KBM-7 (cell line): ENCODE results near the gene TRAF3.
"Not testable (repeated sequence)": the region's sequence is repeated elsewhere in the genome, so short reads cannot be mapped to it uniquely, and the experiment has no call there.

Source experiments
- DNase-seq: peaks from one replicate; pipeline ENCODE4 v3.0.0-alpha.2; 2015
- in situ Hi-C: fragments of 300-500 bp; cut with MboI; formaldehyde crosslinking; loops from 2 replicates; pipeline ENCODE4 v1.14.3; 2020; ENCODE audit warnings: low sequenced_read_pairs, low pct_unique_long_range_greater_than_20kb, mixed read lengths

The TRAF3 gene

DNA sequence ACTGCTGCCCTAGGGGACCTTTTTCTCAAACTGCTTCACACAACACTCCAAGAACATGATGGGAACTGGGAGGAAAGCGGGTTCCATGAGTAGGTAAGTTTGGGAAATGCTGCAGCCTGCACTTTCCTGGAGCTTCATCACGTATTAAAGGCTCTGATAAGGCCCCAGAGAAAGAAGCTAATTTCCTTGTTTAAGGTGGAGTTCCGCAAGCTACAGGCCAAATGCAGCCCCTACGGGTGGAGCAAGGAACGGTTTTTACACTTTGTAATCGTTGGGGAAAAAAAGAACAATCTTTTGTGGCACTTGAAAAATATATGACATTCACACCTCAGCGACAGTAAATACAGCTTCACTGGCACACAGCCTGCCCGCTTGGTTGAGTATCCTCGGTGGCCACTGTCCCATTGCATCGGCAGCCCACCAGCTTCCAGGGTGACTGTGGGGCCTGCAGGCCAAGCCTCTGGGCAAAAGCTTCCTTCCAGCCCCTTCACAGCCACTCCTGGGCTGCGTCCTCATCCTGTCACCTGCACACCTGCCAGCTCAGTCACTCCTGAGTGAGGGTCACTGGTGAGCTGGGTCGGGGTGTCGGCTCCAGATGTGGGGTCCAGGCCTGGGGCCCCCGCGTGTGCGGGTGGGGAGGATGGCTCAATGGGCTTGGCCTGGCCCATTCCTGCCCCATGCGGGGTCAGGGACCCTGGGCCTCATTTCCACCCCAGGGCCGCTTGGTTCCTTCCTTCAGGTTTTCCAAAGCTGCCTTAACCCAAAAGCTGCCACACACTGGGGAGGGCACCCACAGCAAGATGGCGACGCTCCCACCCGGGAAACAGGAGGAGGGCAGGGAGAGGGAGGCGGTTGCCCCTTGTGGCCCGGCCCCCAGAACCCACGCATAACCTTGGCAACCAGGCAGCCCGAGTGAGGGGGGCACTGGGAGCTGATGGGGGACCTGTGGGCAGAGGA lies 147.7 kb downstream of the TRAF3 start:
- DNase-seq: no peak
- in situ Hi-C loops: no loop called here

DNA sequence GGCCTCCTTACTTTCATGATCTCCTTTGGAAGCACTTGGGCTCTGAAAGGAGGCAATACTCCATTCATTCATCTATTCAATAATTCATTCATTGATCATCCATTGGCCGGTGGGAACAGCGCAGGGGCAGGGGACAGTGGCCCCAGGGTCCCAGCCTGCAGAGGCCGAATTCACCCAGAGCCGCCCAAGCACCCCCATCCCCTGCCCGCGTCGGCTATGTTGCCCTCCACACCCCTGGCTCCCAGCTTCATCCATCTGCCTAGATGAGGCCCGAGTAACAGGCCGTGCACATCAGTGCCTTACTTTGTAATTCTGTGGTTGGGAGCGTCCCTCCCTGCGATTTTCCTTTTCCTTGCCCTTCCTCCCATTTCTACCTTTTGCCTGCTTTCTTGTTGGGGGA lies 148.4 kb downstream of the TRAF3 start:
- in situ Hi-C loops: no loop called here
- DNase-seq: no peak

DNA sequence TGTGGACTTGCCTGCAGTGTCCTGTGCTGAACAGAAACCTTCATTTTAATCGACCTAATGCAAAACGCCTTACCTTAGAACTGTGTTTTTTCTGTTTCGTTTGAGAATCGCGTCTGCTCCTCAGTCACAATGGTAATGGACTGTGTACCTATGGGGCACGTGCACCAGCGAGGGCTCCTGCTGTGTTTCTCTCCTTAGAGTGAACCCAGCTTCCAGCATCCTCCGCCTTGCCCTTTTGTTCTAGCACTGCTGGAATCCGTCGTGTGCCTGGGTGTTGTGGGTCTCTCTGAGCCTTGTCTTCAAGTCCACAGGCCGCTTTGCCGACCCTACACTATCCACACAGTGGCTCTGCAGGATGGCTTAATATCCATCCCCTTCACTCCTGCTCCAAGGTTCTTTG lies 148.9 kb downstream of the TRAF3 start:
- in situ Hi-C loops: no loop called here
- DNase-seq: no peak

DNA sequence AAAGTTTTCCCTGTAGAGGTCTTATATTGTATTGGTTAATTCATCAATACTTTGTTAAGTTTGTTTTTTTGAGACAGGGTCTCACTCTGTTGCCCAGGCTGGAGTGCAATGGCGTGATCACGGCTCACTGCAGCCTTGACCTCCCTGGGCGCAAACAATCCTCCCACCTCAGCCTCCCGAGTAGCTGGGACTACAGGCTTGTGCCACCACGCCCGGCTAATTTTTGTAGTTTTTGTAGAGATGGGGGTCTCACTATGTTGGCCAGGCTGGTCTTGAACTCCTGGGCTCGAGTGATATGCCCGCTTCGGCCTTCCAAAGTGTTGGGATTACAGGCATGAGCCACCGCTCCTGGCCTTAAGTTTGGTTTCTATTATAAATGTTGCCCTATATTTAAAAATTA lies 149.6 kb downstream of the TRAF3 start:
- in situ Hi-C loops, DNase-seq: not testable (repeated sequence)

DNA sequence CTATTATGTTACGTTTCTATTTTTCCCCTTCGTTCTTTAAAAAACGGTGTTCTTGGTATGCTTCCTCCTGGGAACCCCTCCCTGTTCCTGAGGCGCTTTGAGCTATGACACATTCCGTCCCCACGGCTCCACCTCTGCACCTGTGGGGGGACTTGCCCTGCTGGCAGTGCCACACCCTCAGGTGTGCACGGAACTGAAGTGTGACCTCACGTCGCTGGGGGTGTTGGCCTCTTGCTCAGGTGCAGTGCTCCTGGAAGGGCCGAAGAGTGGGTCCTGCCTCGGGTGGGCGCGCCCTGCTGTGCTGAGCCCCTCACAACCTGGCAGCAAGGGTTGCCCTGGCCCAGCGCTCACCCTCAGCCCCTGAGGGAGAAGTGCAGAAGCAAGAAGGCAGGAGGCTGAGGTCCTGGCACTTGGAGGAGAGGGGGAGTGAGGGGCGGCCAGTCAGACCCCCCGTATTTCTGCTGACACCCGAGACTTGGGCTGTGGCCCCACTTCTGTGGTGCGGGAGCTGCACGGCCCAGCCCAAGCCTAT lies 150.2 kb downstream of the TRAF3 start:
- in situ Hi-C loops: no loop called here
- DNase-seq: no peak

DNA sequence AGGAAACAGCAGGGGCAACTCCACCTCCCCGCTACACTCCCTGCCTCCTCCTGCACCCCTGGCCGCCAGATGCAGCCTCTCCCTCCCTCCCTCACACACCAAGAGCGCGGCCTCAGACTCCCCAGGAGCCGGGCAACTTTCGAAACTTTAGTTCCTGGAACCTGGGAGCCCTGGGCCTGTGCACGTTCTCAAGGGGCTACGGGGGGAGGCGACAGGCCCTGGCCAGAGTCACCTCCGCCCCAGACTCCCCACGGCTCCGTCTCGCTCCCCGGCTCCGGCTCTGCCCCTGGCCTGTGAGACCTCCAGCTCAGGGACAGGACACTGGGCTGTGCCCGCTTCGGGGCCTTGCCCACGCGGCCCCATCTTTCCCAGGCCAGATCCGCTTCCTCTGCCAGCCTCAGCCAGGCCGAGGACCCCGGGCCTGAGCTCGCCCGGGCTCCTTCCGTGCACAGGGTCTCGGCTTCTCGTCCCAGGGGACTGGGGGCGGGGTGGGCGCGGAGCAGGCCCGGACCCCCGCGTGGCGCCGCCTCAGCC lies 150.7 kb downstream of the TRAF3 start:
- no peak for DNase-seq
- in situ Hi-C loops: no loop called here

DNA sequence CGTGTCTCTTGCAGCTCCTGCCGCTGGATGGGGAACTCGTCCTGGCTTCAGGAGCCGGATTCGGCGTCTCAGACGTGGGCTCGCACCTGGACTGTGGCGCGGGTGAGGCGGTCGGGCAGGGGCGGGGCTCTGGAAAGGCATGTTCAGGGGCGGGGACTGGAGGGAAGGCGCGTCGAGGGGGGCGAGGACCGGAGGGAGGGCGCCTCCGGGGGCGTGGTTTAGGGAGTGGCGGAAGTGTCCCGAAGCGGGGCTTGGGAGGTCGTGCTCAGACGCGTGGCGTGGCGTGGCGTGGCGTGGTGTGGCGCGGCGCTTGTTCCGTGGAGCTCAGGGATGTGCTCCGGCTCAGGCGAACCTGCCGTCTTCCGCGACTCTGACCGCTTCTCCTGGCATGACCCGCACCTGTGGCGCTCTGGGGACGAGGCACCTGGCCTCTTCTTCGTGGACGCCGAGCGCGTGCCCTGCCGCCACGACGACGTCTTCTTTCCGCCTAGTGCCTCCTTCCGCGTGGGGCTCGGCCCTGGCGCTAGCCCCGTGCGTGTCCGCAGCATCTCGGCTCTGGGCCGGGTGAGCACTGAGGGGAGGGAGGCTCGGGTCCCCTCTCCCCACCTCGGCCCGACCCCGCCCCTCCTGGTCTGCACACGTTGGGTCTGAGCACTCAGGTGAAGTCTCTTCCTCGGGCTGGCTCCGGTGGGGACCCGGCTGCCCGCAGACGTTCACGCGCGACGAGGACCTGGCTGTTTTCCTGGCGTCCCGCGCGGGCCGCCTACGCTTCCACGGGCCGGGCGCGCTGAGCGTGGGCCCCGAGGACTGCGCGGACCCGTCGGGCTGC lies 151.4 kb downstream of the TRAF3 start:
- no peak for DNase-seq
- in situ Hi-C loops: no loop called here

DNA sequence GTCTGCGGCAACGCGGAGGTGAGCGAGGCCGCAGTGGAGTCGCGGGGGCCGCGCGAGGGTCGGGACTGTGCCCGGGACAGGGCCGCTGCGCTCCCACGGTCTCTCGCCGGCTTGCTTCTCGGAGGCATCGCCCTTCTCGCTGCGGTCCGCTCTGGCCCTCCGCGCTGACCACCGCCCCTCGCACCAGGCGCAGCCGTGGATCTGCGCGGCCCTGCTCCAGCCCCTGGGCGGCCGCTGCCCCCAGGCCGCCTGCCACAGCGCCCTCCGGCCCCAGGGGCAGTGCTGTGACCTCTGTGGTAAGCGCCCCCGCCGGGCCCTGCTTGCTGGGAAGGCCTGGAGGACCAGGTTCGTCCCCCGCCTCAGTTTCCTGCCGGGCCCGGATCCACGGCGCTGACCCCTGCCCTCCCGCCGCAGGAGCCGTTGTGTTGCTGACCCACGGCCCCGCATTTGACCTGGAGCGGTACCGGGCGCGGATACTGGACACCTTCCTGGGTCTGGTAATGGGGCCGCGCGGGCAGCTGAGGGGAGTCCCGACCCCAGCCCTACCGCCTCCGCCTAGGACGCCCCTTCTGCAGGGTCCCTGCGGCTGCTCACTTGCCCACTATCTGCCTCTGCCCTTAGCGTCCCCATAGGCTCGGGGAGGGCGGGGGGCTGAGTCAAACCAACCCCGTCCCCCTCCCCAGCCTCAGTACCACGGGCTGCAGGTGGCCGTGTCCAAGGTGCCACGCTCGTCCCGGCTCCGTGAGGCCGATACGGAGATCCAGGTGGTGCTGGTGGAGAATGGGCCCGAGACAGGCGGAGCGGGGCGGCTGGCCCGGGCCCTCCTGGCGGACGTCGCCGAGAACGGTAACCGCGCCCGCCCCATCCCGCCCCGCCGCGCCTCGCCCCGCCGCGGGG lies 152.2 kb downstream of the TRAF3 start:
- in situ Hi-C loops: no loop called here
- no peak for DNase-seq

DNA sequence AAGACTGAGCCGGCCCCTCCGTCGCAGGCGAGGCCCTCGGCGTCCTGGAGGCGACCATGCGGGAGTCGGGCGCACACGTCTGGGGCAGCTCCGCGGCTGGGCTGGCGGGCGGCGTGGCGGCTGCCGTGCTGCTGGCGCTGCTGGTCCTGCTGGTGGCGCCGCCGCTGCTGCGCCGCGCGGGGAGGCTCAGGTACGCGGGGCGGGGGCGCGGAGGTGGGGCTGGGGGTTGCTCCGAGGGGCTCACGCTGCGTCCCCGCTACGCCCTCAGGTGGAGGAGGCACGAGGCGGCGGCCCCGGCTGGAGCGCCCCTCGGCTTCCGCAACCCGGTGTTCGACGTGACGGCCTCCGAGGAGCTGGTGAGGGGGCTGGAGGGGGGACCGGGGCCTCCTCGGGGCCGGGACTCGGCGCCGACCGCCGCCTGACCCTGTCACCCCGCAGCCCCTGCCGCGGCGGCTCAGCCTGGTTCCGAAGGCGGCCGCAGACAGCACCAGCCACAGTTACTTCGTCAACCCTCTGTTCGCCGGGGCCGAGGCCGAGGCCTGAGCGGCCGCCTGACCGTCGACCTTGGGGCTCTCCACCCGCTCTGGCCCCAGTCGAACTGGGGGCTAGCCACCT lies 153.0 kb downstream of the TRAF3 start:
- DNase-seq: no peak
- in situ Hi-C loops: no loop called here

DNA sequence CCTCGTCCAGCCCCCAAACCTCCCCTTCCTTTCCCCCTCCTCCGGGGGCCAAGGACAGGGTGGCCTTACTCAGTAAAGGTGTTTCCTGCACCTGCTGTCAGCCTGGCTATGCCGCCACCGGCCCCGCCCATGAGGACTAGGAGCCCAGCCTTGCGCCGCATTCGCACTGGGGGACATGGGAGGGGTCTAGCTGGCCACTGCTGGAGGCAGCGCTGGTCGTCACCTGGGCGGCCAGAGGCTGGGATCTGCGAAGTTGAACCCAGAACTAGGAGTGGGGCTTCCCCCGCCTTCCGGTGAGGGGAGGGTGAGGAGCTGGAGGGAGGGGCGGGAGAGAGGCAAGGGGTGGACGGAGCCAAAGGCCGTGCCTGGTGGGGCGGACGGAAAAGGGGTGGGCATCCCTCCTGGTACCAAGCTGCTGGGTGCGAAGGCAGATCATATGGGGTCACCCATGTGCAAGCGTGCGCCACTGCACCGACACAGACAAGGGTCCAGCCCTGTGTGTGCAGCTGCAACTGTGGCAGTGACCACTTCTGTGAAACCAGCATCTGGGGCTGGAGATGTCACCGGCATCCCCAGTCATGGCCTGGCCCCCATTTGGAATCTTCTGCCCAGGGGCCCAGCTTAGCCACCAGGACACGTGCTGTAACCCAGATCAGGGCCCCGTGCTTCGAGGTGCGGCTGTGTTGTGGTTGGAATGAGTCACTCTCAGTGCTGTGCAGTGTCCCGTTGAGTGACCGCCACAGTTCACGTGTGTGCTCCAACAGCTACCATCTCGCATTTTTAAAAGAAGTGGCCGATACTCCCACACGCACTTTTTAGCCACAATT lies 153.7 kb downstream of the TRAF3 start:
- no peak for DNase-seq
- in situ Hi-C loops: no loop called here

DNA sequence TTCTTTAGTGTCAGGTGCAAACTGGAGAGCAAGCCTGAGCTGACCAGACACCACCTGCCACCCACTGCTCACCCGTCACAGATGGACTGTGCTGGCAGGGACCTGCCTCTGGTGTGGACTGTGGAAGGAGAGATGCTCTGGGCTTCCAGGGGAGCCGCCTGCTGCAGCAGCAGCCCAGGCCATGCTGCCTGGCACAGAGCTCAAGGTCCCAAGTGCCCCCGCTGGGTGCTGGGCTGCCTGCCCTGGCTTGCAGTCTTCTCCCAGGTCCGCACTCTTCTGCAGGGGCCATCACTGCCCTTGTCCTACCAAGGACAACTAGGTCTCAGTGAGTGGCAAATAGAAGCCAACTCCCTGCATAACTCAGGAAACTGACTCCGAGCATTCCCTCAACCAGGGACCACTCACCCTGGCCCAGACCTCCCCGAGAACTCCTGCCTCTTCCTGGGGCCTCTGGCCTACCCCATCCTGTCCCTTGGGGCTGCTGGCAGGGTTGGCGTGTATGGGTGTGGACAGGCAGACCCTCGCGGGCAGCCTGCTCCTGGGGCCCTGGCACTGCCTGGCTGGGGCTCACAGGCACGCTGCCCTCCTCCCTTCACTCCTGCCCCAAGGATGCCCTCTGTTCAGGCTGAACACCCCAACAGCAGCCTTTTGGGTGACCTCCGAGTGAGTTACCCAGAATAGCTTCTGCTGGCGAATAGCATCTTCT lies 154.5 kb downstream of the TRAF3 start:
- in situ Hi-C loops: no loop called here
- DNase-seq: no peak

DNA sequence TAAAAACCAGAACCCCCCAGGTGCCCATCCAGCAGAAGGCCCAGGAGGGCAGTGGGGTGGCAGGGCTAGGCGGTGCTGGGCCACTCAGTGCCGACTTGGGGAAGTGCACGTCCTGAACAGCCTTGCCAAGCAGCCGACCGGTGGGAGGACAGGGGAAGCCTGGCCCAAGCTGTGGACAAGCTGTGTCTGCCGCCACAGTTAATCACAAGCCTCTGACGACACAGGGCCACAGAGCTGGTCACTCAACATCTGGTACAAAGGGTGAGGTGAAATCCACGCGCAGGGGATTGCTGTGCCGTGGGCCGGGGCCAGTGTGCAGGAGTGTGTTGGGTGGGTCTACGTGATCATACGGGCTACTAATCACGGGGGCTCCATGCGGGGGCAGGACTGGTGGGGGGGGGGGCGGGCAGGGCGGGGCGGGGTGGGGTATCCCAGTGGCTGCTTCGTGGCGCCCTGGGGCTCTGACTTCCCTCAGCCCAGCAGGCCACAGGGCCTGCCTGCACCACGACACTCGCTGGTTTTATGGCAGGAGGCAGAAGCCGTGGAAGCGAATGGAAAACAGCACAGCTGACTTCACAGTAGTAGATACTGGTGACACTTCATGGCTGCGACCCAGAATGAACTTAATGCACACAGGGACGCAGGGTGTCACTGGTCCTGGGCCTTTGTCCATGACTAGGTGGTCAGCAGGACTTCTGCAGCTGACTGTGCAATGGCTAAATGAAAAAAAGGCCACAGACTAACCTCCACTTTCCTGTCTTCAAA lies 155.4 kb downstream of the TRAF3 start:
- DNase-seq: no peak
- in situ Hi-C loops: no loop called here

DNA sequence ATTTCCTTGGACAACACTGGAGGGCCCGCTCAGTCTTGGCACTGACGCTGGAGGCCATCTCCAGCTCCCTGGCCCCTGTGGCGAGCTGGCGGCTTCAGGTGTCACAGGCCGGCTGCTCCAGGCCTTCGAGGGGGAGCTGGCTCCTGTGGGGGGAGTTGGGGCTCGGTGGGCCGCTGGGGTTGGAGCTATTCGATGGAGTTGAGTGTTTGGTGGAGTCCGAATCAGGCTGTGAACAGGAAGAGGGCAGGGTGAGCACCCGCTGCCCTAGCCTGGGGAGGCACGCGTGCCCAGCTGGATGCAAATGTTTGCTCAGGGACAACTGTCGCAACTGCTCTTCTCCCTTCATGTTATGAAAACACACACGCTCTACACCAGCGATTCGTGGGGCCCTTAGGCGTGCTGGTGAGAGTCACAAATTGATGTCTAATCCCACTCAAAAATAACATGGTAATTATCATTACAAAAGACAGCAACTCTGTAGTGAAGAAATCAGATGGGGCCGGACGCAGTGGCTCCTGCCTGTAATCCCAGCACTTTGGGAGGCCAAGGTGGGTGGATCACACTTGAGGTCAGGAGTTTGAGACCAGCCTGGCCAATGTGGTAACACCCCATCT lies 156.5 kb downstream of the TRAF3 start:
- in situ Hi-C loops: no loop called here
- DNase-seq: no peak

DNA sequence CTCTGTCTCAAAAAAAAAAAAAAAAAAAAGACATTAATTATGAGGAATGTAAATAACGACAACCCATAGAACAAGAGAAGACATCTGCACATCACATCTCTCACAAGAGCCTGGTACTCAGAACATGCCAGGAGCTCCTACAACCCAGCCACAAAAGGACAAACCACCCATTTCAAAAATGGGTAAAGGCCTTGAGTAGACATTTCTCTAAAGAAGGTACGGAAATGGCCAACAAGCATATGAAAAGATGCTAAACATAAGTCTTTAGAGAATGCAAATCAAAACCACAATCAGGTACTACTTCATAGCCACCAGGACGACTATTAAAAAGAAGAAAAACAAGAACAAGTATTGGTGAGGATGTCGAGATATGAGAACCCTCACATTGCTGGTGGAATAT lies 158.5 kb downstream of the TRAF3 start:
- in situ Hi-C loops: no loop called here
- DNase-seq: no peak

DNA sequence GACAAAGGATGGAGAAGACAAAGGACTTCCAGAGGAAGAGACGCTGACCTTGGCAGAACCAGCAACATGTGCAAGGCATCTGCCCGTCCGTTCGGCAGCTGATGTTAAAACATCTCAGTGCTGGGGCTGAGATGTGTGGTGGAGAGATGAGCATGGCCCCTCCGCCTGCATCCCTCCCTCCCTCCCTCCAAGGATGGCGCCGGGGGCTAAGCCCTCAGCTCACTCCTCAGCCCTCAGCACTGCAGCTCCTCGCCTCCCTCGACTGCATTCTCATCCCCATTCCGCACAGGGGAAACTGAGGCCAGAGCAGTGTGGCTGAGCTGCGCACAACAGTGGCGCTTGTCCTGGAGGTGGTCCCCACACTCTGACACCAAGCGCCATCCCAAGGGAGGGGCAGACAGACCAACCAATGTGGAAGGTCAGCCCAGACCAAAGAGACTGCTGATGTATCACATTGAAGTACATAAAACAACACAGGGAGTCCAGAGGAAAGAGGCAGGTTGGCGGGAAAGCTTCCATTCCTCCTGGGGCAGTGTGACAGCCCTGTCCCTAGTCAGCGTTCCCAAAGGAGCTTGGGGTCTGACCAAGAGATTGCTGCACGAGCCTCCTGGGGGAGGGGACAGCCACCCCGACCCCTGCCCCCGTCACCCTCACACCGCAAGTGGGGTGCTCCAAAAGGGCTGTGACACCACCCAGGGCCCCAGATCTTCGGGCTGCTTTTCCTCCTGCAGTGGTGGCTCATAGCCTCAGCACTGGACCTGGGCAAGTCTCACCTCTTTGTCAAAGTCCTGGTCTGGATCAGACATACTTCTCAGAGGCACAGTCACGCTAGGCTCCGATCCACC lies 160.3 kb downstream of the TRAF3 start:
- in situ Hi-C loops: no loop called here
- DNase-seq: no peak
